Measurements from ENCODE around the gene PRRC2B.
"Not testable (repeated sequence)": the region's sequence is repeated elsewhere in the genome, so short reads cannot be mapped to it uniquely, and the experiment has no call there.

Gene PRRC2B

DNA sequence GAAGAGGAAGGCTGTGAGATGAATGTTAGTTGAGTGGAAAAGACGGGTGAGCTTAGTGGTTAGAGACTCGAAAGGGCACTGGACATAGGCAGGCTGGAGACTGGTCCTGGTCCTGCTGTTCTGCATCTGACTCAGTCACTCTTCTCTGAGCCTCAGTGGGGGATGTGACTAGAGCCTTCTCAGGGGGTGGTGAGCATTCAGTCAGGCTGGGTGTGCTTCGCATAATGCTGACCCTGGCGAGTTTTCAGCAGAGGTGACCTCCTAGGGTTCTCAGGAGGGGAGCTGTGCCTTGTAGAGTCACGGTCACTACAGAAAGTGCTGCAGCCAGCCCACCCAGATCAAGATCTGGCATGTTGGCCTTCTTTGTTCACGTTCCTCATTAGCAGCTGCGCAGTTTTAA, 44.3 kb downstream of the PRRC2B start:
- DNase-seq, result no peak

DNA sequence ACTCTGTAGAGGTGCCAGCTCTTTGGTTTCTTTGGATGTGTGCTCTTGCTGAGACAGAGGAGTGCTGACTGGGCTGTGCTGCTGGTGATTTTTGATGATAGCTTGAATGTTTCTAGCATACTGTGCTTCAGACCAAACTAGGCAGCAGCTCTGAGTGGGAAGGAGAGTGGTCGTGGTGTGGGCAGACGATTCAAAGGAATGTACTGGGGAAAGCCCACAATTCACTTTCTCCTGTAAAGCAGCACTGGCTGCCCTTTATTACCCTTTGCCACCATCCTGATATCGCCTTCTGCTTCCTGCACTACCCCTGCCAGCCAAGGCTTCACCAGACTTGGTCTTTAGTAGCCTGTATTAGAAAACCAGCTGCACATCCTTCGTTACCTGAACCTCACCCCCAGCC, 45.3 kb downstream of the PRRC2B start:
- no peak for DNase-seq

DNA sequence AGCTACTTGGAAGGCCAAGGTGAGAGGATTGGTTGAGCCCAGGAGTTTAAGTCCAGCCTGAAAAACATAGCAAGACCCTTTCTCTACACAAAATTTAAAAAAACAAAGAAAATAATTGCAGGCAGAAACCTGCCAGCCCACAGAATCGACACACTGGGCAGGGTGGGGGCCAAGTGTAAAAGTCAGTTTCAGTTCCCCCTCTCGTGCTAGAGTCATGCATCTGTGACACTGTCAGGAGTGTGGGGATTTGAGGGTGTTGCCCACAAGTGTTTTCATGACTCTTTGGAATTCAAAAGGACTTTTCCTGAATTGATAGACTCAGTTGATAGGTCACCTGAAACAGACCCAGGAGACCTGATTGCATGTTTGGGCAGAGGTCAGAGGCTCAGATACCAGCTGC, 47.6 kb downstream of the PRRC2B start:
- DNase-seq, result no peak

DNA sequence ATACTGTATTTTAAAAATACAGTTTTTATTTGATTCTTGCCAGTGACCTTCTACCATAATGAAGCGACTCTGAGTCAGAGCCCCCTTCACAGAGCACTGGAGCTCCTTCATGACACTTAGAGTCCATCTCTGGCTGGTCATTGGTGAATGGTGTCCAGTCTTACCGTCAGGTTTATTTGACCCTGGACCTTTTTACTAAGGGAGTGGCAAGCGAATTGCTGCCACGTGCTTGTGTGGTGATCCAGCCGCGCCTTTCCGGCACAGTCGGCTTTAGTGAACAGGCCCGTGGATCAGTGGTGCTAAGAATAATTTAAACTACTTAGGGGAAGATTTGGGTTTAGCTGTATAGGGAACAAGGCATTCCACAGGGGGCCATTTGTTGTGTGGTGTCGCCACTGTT, 48.5 kb downstream of the PRRC2B start:
- DNase-seq, result no peak

DNA sequence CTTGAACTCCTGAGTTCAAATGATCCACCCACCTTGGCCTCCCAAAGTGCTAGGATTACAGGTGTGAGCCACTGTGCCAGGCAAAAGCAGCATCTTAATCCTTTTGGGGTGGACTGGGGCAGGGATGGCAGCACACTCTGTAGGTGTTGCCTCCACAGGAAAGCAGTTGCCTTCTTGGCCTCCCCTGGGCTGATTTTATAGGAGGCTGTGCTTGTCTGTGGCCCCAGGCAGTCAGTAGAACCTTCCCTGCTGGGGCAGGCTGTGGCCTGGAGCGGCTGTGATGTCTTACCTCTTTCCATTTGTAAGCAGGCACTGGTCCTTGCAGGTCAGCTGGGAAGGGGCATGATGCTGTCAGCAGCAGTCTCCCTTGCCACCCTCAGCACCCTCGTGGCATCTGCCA, 49.8 kb downstream of the PRRC2B start:
- no peak for DNase-seq

DNA sequence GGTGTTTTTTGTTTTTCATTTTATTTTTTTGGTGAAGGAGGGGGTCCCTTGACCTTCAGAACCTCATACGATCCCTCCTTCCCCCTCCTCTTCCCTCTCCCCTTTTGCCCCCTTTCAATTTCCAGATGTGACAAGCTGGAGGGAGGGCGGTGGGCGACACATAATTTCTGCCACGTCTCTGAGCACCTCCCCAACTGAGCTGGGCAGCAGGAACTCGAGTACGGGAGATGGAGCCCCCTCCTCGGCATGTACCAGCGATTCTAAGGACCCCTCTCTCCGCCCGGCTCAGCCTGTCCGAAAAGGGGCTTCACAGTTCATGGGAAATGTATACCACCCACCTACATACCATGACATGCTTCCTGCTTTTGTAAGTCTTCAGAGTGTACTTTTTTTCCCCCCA, 52.4 kb downstream of the PRRC2B start:
- no peak for DNase-seq

DNA sequence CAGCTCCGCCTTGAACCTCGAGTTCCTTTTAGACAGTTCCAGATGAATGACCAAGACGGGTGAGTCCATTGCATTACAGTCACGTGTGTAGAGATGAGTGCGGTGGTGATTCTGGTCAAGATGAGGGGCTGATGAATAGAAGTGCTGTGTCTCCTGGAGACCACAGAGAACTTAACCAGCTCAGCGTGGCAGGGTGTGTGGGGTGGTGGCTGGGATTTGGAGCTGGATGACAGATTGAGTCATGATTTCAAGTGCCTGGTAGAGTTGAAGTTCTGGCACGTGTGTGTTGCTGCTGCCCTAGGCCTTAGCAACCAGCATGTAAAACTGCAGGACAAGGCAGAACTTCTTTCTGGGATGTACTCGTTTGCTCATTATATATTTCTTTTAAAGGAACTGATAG, 53.3 kb downstream of the PRRC2B start:
- DNase-seq, result no peak

DNA sequence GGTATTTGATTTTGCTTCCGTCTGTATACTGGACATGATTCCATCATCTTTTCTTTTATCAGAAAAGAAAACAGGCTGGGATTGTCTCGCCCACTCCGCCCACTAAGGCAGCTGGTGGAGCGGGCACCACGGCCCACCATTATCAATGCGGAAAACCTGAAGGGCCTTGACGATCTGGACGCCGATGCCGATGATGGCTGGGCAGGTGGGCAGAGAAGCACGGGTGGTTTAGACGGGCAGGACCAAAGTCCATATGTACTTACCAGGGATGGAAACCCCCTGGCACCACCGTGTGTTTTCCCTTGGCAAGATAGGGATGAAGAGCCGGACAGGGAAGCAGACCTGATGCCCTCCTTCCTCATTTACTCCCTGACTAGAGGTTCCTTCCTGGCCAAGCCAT, 53.7 kb downstream of the PRRC2B start:
- DNase-seq, result no peak

DNA sequence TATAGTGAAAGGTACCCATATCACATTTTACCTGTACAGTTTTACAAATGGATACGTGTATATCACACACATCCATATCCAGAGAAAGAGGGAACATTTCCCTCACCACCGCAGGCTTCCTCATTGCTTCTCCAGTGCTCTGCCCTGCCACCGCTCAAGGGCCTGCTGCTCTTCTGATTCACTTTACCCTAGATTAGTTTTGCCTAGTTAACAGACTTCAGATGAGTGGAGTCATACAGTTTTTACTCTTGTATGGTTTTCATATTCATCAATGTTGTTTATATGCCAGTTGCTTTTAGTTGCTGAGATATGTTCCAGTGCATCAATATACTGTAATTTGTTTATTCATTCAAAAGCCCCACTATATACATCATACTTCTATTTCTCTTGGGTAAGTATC, 54.9 kb downstream of the PRRC2B start:
- no peak for DNase-seq

DNA sequence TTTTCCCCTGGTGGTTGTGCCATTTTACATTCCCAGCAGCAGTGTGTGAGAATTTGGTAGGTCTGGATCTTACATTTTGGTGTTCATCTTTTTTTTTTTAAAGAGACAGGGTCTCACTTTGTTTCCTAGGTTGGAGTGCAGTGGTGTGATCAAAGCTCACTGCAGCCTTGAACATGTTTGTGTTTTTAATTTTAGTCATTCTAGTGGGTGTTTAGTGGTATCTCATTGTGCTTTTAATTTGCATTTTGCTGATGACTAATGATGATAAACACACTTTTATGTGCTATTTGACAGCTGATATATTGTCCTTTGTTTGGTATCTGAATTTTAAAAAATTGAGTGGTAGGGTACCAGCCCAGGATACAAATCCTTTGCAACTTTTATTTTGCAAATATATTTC, 55.4 kb downstream of the PRRC2B start:
- no peak for DNase-seq

DNA sequence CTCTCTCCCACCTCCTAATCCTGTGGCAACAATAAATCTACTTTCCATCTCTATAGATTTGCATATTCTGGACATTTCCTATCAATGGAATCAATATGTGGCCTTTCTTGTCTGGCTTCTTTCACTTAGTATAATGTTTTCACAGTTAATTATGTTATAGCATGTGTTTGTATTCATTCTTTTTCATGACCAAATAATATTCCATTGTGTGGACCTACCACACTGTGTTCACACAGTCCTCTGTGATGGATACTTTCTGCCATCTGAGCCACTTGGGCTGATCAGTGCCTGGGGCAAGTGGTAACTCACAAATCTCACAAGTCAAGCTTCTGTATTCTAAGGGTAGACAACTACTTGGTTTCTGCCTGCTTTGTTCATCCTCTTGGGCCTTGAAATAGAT, 60.1 kb downstream of the PRRC2B start:
- DNase-seq, result no peak

DNA sequence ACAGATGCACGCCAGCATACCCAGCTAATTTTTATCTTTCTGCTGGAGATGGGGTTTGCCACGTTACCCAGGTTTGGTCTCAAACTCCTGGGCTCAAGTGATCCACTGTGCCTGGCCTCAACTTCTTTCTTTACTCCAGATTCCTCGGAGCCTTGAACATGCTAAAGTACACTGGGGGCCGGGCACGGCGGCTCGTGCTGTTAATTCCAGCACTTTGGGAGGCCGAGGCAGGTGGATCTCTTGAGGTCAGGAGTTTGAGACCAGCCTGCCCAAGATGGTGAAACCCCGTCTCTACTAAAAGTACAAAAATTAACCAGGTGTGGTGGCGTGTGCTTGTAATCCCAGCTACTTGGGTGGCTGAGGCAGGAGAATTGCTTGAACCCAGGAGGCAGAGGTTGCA, 61.8 kb downstream of the PRRC2B start:
- not testable (repeated sequence) for DNase-seq

DNA sequence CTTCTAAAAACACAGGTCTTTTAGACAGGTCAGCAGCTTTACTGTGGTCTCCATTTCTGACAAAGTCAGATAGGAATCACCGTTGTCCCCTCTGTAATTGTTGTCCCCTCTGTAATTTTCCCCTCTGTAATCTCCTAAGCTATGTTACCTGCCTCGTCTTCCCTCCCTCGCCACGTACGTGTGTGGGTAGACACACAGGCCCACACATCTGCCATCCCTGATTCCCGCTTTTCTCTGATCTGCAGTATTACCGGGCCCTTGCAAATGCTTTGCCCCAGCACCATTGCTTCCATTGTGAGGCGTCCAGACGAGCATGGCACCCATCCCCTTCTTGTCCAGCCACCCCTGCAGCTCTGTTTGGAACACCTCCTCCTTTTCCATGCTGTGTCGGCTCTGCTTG, 63.9 kb downstream of the PRRC2B start:
- no peak for DNase-seq

DNA sequence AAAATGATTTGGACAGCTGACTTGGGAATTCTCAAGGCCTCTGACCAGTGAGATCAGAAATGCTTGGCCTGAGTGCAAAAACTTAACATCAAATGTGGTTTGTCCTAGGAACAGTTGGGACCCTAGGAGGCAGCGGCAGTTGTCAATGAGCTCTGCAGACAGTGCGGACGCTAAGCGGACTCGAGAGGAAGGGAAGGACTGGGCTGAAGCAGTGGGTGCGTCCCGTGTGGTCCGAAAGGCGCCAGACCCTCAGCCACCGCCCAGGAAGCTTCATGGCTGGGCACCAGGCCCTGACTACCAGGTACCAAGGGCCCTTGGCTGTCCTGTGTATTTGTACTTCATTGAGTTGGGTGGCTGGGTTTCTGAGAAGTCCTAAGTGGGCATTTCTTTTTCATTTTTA, 65.2 kb downstream of the PRRC2B start:
- DNase-seq, result no peak

DNA sequence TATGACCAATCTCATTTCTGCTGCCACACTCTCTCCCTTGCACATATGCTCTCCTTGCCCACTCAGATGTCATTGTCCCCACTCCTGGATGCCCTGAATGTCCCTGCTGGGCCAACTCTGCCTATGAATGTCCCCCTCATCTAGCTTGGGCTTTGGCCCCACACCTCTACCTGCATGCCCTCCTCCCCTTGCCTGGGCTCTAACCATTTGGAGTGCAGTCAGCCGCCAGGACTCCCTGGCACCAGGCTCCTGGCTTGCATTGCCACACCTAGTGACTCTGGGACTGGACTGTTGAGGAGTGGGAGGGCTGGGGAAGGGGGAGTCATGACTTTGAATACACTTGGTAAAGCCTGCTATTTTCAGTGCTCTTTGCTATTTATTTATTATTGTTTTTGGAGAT, 67.3 kb downstream of the PRRC2B start:
- no peak for DNase-seq

DNA sequence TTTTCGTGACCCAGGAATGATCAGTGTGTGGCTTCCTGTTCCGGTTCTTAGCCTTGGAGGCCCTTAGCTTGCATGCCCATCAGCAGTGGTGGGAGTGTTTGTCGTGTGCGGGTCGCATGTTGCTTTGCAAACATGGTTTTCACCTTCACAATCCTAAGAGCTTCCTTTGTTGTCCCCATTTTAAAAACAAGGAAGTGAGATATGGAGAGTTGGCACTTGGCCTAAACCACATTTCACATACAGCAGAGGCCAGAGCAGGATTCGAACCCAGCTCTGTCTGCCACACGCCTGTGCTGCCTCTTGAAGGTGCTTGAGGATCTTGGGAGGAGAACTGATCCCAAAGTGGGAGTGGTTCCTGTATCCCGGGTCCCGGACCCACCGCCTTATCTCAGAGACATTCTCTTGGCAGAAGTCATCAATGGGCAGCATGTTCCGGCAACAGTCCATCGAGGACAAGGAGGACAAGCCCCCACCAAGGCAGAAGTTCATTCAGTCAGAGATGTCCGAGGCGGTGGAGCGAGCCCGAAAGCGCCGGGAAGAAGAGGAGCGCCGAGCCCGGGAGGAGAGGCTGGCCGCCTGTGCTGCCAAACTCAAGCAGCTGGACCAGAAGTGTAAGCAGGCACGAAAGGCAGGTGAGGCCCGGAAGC, 70.6 kb downstream of the PRRC2B start:
- DNase-seq, result no peak

DNA sequence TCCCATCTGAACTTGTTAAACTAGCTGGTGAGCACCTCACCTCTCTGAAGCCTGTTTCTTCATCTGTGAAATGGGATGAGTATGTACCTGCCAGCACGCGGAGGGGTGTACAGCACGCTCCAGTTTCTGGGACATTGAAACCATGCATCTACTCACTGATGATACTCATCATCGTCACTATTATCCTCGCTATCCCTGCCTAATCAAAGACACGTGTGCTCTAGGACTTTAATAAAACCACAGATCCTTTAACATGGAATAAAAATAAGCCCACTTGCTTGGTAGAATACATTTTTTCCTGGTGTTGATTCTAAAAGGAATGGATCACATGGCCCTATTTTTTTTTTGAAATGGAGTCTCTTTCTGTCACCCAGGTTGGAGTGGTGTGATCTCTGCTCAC, 71.5 kb downstream of the PRRC2B start:
- DNase-seq, result no peak

DNA sequence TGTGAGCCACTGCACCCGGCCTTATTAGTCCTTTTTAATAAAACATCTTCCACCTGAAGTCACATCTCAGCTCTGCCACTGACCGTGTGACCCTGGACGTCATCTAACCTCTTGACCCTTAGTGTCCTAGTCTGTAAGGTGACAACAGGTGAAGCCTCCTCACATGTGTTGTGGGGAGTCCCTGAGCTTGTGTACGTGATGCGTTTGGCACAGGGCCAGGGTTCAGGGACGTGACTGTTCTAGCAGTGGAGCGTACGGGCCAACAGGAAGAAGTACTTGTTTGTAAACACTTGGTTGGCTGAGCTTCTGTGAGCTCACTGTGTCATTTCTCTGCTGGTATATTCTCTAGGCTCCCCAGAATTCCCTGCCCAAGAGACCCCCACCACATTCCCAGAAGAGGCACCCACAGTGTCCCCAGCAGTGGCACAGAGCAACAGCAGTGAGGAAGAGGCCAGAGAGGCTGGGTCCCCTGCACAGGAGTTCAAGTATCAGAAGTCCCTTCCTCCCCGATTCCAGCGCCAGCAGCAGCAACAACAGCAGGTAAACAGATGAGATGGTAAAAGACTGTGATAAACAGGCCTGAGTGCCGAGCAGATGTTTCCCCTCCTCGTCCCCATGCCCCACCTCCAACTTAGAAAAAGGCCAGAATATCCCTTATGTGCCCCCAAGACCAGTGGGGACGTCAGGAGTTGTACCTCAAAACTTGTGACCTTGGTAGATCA, 73.5 kb downstream of the PRRC2B start:
- DNase-seq, result no peak

DNA sequence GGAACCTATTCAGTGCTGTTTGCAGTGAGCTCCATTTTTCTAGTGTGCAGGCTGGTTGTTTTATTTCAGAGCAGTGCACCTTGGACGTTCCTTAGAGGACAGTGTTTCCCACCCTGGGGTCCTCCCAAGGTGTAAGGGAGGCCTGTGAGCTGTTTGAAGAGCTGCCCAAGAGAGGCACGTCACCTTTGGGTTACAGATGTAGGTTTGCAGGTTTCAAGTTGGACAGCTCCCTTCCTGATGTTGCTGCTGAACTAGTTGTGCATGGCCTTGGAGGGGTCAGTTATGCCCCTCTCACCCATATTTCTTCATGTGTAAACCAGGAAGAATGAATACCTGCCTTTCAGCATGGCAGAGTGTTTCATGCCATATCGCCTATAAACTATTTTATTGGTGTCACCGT, 74.1 kb downstream of the PRRC2B start:
- no peak for DNase-seq

DNA sequence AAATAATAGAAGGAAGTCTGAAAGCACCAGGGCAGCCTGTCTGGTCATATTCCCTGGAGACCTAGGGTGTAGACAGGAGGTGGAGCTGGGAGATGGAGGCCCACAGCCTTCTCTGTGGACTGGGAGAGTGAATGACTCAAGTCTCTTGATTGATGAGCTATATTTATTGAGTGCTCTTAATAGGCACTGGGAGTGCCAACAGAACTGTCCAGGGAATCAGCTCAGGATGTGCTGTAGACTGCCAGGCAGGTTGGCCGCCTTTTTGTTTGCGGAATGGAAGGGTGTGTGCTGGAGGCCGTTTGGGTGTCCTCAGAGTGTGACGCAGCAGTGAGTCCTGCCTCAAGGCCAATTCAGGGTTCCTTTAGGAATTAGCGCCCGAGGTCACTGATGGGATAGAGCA, 75.5 kb downstream of the PRRC2B start:
- DNase-seq, result no peak

DNA sequence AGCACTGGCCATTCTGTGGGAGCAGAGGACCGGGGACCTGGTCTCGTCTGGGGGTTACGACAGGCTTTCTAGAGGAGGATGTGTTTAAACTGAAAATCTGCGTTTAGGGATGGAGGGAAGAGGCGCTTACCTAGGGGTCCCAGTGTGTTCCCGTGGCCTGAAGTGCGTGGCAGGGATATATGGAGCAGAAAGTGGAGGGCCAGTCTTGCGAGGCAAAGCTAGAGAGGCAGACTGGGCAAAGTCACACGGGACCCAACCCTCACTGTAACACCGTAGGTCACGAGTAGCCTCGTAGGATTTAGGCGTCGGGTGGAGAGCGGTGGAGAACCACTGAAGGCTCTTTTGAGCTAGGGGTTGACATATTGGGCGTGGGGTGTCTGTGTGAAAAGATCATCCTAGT, 76.1 kb downstream of the PRRC2B start:
- DNase-seq, result no peak

DNA sequence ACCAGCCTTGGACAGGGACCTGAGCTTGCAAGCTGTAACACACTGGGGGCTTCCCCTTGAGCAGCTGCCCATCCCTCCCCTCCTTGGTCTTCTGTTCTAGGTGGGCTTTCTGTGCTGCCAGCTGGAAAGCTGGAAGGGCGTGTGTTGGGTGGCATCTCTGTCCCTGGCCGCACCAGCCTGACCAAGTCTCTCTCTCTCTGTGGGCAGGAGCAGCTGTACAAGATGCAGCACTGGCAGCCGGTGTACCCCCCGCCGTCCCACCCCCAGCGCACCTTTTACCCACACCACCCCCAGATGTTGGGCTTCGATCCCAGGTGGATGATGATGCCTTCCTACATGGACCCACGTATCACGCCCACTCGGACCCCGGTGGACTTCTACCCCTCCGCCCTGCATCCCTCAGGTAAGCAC, 76.7 kb downstream of the PRRC2B start:
- DNase-seq, result no peak

DNA sequence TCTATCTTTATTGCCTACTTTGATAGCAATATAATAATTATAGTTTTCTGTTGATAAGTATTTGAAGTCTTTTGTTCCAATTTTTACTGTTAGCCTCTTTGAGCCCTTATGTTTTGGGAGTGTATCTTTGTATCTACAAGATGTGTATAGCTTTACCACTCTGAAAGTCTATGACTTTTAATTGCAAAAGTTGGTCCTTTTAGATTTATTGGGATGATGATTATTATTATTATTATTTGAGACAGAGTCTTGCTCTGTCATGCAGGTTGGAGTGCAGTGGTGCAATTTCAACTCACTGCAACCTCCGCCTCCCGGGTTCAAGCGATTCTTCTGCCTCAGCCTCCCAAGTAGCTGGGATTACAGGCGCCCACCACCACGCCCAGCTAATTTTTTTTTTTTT, 78.2 kb downstream of the PRRC2B start:
- not testable (repeated sequence) for DNase-seq

DNA sequence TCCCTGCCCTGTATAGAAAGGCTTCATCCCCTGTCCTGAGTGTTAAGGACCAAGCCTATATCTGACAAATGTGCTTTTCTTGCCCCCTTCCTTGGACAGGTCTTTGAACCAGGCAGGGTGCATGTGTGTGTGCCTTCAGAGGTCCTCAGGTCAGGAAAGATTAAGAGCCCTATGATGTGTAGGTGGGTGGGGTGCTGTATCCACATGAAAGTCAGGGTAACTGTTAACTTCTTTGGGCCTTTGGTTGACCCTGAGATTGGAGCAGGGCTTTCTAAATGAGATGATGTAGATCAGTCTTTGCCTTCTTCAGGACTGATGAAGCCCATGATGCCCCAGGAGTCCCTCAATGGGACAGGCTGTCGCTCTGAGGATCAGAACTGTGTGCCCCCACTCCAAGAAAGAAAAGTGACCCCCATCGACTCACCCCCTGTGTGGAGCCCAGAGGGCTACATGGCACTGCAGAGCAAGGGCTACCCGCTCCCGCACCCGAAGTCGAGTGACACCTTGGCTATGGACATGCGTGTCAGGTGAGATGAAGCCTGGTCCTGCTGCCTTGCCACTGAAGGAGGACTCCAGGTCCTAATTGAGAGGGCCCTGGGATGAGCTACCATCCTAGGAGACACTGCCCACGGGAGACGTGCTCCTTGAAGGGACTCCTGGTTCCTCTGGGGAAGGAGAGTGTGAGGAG, 79.5 kb downstream of the PRRC2B start:
- DNase-seq, result no peak

DNA sequence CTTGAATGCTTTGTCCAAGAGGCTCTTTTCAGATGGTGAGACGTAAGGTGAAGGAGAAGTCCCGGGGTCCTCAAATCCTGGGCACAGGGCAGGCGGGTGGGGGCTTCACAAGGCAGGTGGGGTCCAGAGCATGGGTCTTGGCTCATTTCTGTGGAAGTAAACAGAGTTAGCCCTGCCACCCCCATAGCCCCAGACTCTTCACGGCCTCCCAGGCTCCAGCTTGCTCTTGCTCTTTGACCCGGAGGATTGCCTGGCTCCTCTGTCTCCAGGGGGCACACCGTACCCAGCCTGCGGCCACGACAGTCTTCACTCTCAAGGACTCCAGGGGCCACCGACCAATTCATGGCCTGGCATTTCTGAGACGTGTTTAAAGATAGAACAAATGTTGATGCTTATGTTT, 80.0 kb downstream of the PRRC2B start:
- DNase-seq, result no peak

Data from NCI-H146 (cell line).